Measurements from ENCODE around the gene FAM50B. TPM values are rescaled to one million over a fixed set of nuclear protein-coding genes. Genes with fewer than 3 reads are reported as not detected.

FAM50B gene
- total and polyA plus RNA-seq, 2 of the 4 experiments (the other 2 are of a cell fraction), result 4.1 to 7.4 TPM

- peak overlapping the region; percentile 75 for H3K14ac ChIP-seq (replicated peaks; ENCODE audit: low read depth, low read length)
- H4K5ac ChIP-seq (ENCODE audit: low read depth, low read length), result peak overlapping the region; percentile 34
- peak overlapping the region; percentile 80 for H3K27ac ChIP-seq (ENCODE audit: insufficient read depth, low read length)
- peak overlapping the region; percentile 85 for H2BK20ac ChIP-seq (ENCODE audit: low read depth, low read length)
- H2BK5ac ChIP-seq (ENCODE audit: low read depth, low read length, poor library complexity, severe bottlenecking), result peak overlapping the region; percentile 96
- DNase-seq (peak; percentile 32), ATAC-seq (ENCODE audit: low read depth) (peak; percentile 29)
- H3K9ac ChIP-seq (ENCODE audit: low read depth, low read length), result peak overlapping the region; percentile 22; the same call in 1 of the 2 replicates
- H3K4me3 ChIP-seq (ENCODE audit: insufficient read depth, low read depth, low read length), result no peak overlapping the region; the same call in 1 of the 2 replicates
- H3K18ac ChIP-seq (ENCODE audit: low read depth, low read length), result peak overlapping the region; percentile 54
- H2AK9ac ChIP-seq (replicated peaks; ENCODE audit: low read depth, low read length, poor library complexity), result peak overlapping the region; percentile 71
- H2AK5ac ChIP-seq (ENCODE audit: low read depth, low read length), result peak overlapping the region; percentile 89
- peak overlapping the region; percentile 99 for H3K4ac ChIP-seq (ENCODE audit: low read depth, low read length)
- H4K20me1 ChIP-seq (ENCODE audit: insufficient read depth, low read length), result no peaks in the 10 kb centered on the region
- ChIA-PET CTCF (interaction anchor here (1.4 kb wide), 1 partner anchor 48 kb away, joined by 5 read pairs; no protein-coding TSS in a partner anchor), POLR2A (ENCODE audit: unreplicated experiment) (interaction anchor here (0.6 to 0.9 kb wide), 4 partner anchors 10 to 17 kb away, joined by 3 to 6 read pairs (median 4); no protein-coding TSS in a partner anchor)
- in situ Hi-C loops (cut with MboI; ENCODE audit: low sequenced_read_pairs) (no loop called here), intact Hi-C loops (cut with micrococcal nuclease) (loop anchor here (5.0 kb wide), 1 partner anchor 73 kb away; the partner anchor contains the start of gene PXDC1), dilution Hi-C loops (cut with HindIII; ENCODE audit: low sequenced_read_pairs, unreplicated experiment) (no loop called here)
- peaks cover 11% of the 10 kb centered on the region for H3K4me1 ChIP-seq (ENCODE audit: control insufficient read depth, insufficient read depth, low read length)
- no TSS peak for BruUV-seq (replicated peaks)
- H2BK15ac ChIP-seq (ENCODE audit: low read depth, low read length), result peak overlapping the region; percentile 89; the same call in 2 of the 3 replicates
- peak overlapping the region; percentile 99 for H2BK120ac ChIP-seq (ENCODE audit: low read depth, low read length)
- peak overlapping the region; percentile 55 for H3K23ac ChIP-seq (ENCODE audit: low read depth, low read length)
- peak overlapping the region; percentile 51 for H3K4me2 ChIP-seq (ENCODE audit: low read depth, low read length)
- peak overlapping the region; percentile 32 to 73 for H4K8ac ChIP-seq (ENCODE audit: low read depth in 2 of 2, low read length in 2 of 2)
- no peaks in the 10 kb centered on the region for H3K27me3 ChIP-seq (ENCODE audit: control insufficient read depth, insufficient read depth, low read length)
- peak overlapping the region; percentile 81 for H2AFZ ChIP-seq (replicated peaks; ENCODE audit: low read length, poor library complexity)
- no peaks in the 10 kb centered on the region for H3K79me1 ChIP-seq (ENCODE audit: low read depth in 1 of 2, low read length in 2 of 2)
- H3K56ac ChIP-seq (ENCODE audit: extremely low read depth, insufficient read depth, low read length), result peak overlapping the region; percentile 83
- no peaks in the 10 kb centered on the region for H3K9me3 ChIP-seq (ENCODE audit: control insufficient read depth, insufficient read depth, low read length)
- H3K36me3 ChIP-seq (ENCODE audit: control insufficient read depth, insufficient read depth, low read length), result no peaks in the 10 kb centered on the region
- peaks cover 25% of the 10 kb centered on the region for H3K9me1 ChIP-seq (ENCODE audit: insufficient read depth, low read length)
- H4K91ac ChIP-seq (ENCODE audit: insufficient read depth, low read depth, low read length), result peak overlapping the region; percentile 89
- WGBS, 2 experiments (ENCODE audit: extremely low coverage in 2 of 2, insufficient read length in 1 of 2), result 38% methylated on average over 5 of the region's 15 CpGs; no CpG with 5 or more reads in 1 of the 2 experiments
- TF ChIP-seq RAD21 (IDR thresholded peaks at IDR 0.05; ENCODE audit: low read length), result no peak
- TF ChIP-seq BHLHE40 (IDR thresholded peaks at IDR 0.05; ENCODE audit: low read depth, low read length), result 0 out of 2 replicates have a peak, but pooled peaks have one; percentile 16
- peak; percentile 36 for TF ChIP-seq CTCF (conservative IDR thresholded peaks at IDR 0.05; ENCODE audit: low read depth, low read length)
Measured at GRCh38 chr6:3825331-3825831, 23.8 kb upstream of the FAM50B start.

Data from IMR-90 (cell line).